ENCODE data around the gene QRSL1. TPM values are rescaled to one million over a fixed set of nuclear protein-coding genes. Genes with fewer than 3 reads are reported as not detected.

Gene QRSL1
- total and polyA plus RNA-seq, 2 donors = 9.4 to 12.3 TPM

Other genes starting within 250 kb of the QRSL1 start
- 6.4 TPM for gene RTN4IP1, start 80 bp upstream of the QRSL1 start, total RNA-seq
- gene RTN4IP1, start 80 bp upstream of the QRSL1 start, polyA plus RNA-seq = 5.4 TPM

All from thymus (tissue), 2 donors.